HG03064 (cell line): ENCODE data around the gene TAGAP.
"Not testable (repeated sequence)": the region's sequence is repeated elsewhere in the genome, so short reads cannot be mapped to it uniquely, and the experiment has no call there.

Source experiments
- ATAC-seq: cut with Tn5 transposase; IDR thresholded peaks from one replicate; pipeline ENCODE4 v1.9.1; 2021; ENCODE audit warnings: low read depth; ENCODE audit not compliant: unreplicated experiment

TAGAP gene

GRCh38 chr6:159017757-159018559, 26.8 kb downstream of the TAGAP start:
- ATAC-seq, result no peak

- no peak for ATAC-seq
Measured at GRCh38 chr6:159014406-159014805, 30.4 kb downstream of the TAGAP start.

GRCh38 chr6:159013229-159013628, 31.6 kb downstream of the TAGAP start:
- no peak for ATAC-seq

GRCh38 chr6:159012201-159012600, 32.6 kb downstream of the TAGAP start:
- ATAC-seq, result no peak

- not testable (repeated sequence) for ATAC-seq
Measured at GRCh38 chr6:159010037-159010612, 34.7 kb downstream of the TAGAP start.

- no peak for ATAC-seq
Measured at GRCh38 chr6:159008656-159009288, 36.0 kb downstream of the TAGAP start.

GRCh38 chr6:159007510-159007909, 37.3 kb downstream of the TAGAP start:
- no peak for ATAC-seq

- ATAC-seq, result no peak
Measured at GRCh38 chr6:159005436-159005835, 39.4 kb downstream of the TAGAP start.

GRCh38 chr6:159004592-159004991, 40.2 kb downstream of the TAGAP start:
- ATAC-seq, result no peak

GRCh38 chr6:159002432-159003155, 42.2 kb downstream of the TAGAP start:
- no peak for ATAC-seq

- ATAC-seq, result peak; percentile 82
Measured at GRCh38 chr6:158999666-159000403, 45.0 kb downstream of the TAGAP start, which contains the start of gene RSPH3. RSPH3 (minus strand) TSS chr6:159000202; CDS start chr6:158999550, 652 bp downstream.

GRCh38 chr6:158999154-158999665, 45.6 kb downstream of the TAGAP start:
- peak; percentile 20 for ATAC-seq

- ATAC-seq, result no peak
Measured at GRCh38 chr6:158996856-158997255, 47.9 kb downstream of the TAGAP start.

GRCh38 chr6:158993639-158994038, 51.2 kb downstream of the TAGAP start:
- ATAC-seq, result no peak

- no peak for ATAC-seq
Measured at GRCh38 chr6:158991017-158991723, 53.6 kb downstream of the TAGAP start.

GRCh38 chr6:158989711-158990110, 55.1 kb downstream of the TAGAP start:
- not testable (repeated sequence) for ATAC-seq

GRCh38 chr6:158988477-158988876, 56.3 kb downstream of the TAGAP start:
- ATAC-seq, result no peak

- ATAC-seq, result no peak
Measured at GRCh38 chr6:158987657-158988056, 57.1 kb downstream of the TAGAP start.
